BLaER1 (cell line): Measurements from ENCODE around the gene TSTD2.
A peak's percentile ranks its signal among the peaks of the same experiment; 100 is the strongest.
"Not testable (repeated sequence)": the region's sequence is repeated elsewhere in the genome, so short reads cannot be mapped to it uniquely, and the experiment has no call there.

Source experiments
- H3K27ac ChIP-seq: shearing (Covaris generic); formaldehyde crosslinking; 2 replicates; pipeline ENCODE4 v1.8.1; 2022
- H3K27me3 ChIP-seq: shearing (Covaris generic); formaldehyde crosslinking; 2 replicates; pipeline ENCODE4 v1.8.1; 2022
- H3K36me3 ChIP-seq: shearing (Covaris generic); formaldehyde crosslinking; 2 replicates; pipeline ENCODE4 v1.8.1; 2022
- H3K4me1 ChIP-seq: shearing (Covaris generic); formaldehyde crosslinking; 2 replicates; pipeline ENCODE4 v1.8.1; 2022
- H3K4me2 ChIP-seq: shearing (Covaris generic); formaldehyde crosslinking; 2 replicates; pipeline ENCODE4 v1.8.1; 2022
- H3K4me3 ChIP-seq: shearing (Covaris generic); formaldehyde crosslinking; 2 replicates; pipeline ENCODE4 v1.8.1; 2022
- H3K9ac ChIP-seq: shearing (Covaris generic); formaldehyde crosslinking; 2 replicates; pipeline ENCODE4 v1.8.1; 2022
- H3K9me3 ChIP-seq: shearing (Covaris generic); formaldehyde crosslinking; 2 replicates; pipeline ENCODE4 v1.8.1; 2022
- H4K20me1 ChIP-seq: shearing (Covaris generic); formaldehyde crosslinking; 2 replicates; pipeline ENCODE4 v1.8.1; 2022
- Cebpa-rat ChIP-seq: shearing (Covaris generic); IDR thresholded peaks from 2 replicates; pipeline ENCODE4 v1.8.1; 2022

TSTD2 gene

DNA sequence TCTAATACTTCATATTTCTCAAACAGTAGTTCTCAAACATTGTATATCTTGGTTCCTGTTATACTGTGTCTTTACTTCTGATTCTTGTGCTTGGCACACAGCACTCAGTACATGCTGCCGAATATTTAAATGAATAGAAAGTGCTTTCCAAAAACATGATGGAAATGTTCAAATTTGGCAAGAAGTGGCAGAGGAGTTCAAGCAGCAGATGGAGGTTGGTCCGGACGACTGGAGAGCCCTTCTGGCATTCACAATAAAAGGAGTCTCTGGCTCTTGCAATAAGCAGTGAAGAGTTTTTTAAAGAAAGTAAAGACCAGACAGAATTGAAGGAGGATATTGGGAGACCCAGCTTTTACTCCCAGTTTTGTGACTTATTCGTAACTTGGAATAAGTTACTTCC lies 36.3 kb downstream of the TSTD2 start:
- H3K9me3 ChIP-seq: no peaks in the 10 kb centered on the region
- H3K4me2 ChIP-seq: no peak overlapping the region

DNA sequence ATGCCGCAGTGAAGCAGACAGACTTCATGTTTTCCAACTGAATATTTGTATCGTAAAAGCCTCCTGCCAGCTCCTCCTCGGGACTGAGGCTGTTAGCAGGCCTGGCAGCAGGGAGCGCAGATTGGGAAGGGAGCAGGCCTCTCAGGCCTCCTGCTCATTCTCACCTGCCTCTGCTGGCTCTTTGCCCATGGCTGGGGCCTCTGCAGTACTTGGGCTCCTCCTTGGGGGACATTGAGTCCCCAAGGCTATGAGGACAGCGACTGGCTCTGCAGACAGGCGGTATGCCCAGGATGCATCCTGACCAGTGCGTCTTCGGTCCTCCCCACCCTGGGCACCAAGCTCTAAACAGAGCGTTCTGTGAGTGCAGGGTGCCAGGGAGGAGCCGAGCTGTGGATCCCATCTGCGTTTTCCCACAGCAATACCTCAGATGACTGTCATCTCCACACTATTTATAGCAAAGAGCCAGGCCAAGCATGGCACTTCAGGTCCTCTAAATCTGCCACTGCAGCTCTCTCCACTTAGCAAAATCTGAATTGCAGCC lies 38.7 kb downstream of the TSTD2 start:
- H4K20me1 ChIP-seq: no peaks in the 10 kb centered on the region
- H3K4me2 ChIP-seq: peak overlapping the region; percentile 71
- no peaks in the 10 kb centered on the region for H3K27me3 ChIP-seq
- peaks cover 18% of the 10 kb centered on the region for H3K4me1 ChIP-seq
- no peak overlapping the region for H3K27ac ChIP-seq
- no peak for TF ChIP-seq Cebpa-rat
- no peaks in the 10 kb centered on the region for H3K9me3 ChIP-seq
- no peak overlapping the region for H3K4me3 ChIP-seq
- H3K36me3 ChIP-seq: peaks cover 5% of the 10 kb centered on the region
- H3K9ac ChIP-seq: peak overlapping the region; percentile 49; the same call in 1 of the 2 replicates

More for the DNA sequence above, 36.3 kb downstream of the TSTD2 start:
- H3K9ac ChIP-seq: no peak overlapping the region
- H3K27me3 ChIP-seq: no peaks in the 10 kb centered on the region
- TF ChIP-seq Cebpa-rat: no peak
- H3K36me3 ChIP-seq: peaks cover 29% of the 10 kb centered on the region
- H3K27ac ChIP-seq: no peak overlapping the region
- no peak overlapping the region for H3K4me3 ChIP-seq
- H3K4me1 ChIP-seq: peaks cover 18% of the 10 kb centered on the region
- no peaks in the 10 kb centered on the region for H4K20me1 ChIP-seq

DNA sequence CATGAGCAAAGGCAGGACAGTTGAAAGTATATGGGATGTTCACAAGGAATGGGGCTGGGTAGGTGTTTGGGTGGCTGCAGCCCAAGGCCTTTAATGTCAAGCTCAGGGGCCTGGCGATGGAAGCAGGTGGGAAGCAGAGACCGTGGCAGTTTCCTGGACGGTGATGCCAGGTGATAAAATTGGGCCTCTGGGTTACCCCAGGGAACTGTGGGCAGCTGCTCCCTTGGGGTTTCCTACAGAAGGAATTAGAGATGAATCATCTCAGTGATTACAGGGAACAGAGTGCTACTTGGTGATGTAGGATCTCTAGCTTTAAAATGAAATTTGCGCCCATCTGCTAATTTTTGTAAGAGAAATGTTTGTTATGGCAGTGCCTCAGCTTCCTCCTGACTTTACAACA lies 39.2 kb downstream of the TSTD2 start:
- peak overlapping the region; percentile 71 for H3K4me2 ChIP-seq
- peak overlapping the region; percentile 49; the same call in 1 of the 2 replicates for H3K9ac ChIP-seq
- peaks cover 18% of the 10 kb centered on the region for H3K4me1 ChIP-seq
- H3K27ac ChIP-seq: no peak overlapping the region
- H4K20me1 ChIP-seq: no peaks in the 10 kb centered on the region
- no peak for TF ChIP-seq Cebpa-rat
- H3K4me3 ChIP-seq: no peak overlapping the region
- H3K9me3 ChIP-seq: no peaks in the 10 kb centered on the region
- no peaks in the 10 kb centered on the region for H3K27me3 ChIP-seq
- no peaks in the 10 kb centered on the region for H3K36me3 ChIP-seq

DNA sequence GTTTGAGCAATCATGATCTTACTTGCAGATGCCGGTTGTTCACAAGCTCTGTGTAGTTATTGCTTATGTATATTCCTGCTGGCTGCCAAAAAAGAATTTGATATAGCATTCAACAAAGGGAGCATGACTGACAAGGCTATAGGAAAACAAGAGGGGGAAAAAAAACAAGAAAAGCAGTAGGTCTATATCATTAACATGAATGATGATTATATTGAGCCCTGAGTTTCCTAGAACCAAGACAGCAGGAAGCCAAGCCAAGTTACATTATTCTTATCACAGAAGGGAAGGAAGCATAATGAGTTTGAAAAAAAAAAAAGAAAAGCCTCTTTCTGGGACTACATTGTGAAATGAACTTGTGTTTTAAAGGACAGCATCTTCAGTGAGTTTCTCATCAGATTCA lies 41.0 kb downstream of the TSTD2 start:
- H4K20me1 ChIP-seq: no peaks in the 10 kb centered on the region
- H3K9me3 ChIP-seq: no peaks in the 10 kb centered on the region
- no peak overlapping the region for H3K4me2 ChIP-seq
- no peak for TF ChIP-seq Cebpa-rat
- H3K27me3 ChIP-seq: no peaks in the 10 kb centered on the region
- H3K4me3 ChIP-seq: no peak overlapping the region
- no peak overlapping the region for H3K9ac ChIP-seq
- H3K36me3 ChIP-seq: no peaks in the 10 kb centered on the region
- H3K4me1 ChIP-seq: peaks cover 14% of the 10 kb centered on the region
- no peak overlapping the region for H3K27ac ChIP-seq

DNA sequence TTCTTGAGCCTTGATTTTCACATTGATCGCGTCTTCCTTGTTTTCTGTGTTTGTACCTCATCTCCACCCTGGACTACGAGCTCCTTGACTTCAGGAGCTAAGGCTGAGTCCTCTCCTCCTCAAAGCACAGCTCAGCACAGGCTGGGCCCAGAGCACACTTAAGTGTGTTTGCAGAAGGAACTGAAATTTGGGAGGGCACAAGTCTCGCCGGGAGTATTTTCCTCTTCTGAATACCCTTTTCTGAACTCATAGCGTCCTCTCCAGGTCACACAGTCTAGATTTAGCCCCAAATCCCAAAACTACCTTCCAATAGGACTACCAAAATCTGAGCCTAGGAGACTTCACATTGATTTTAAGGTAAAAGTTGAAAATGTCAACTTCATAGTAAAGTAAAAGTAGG lies 41.6 kb downstream of the TSTD2 start:
- H3K27ac ChIP-seq: no peak overlapping the region
- H3K4me3 ChIP-seq: no peak overlapping the region
- no peaks in the 10 kb centered on the region for H3K36me3 ChIP-seq
- no peaks in the 10 kb centered on the region for H3K27me3 ChIP-seq
- no peaks in the 10 kb centered on the region for H3K9me3 ChIP-seq
- H3K9ac ChIP-seq: no peak overlapping the region
- H3K4me1 ChIP-seq: peaks cover 14% of the 10 kb centered on the region
- no peak for TF ChIP-seq Cebpa-rat
- H3K4me2 ChIP-seq: no peak overlapping the region
- no peaks in the 10 kb centered on the region for H4K20me1 ChIP-seq

DNA sequence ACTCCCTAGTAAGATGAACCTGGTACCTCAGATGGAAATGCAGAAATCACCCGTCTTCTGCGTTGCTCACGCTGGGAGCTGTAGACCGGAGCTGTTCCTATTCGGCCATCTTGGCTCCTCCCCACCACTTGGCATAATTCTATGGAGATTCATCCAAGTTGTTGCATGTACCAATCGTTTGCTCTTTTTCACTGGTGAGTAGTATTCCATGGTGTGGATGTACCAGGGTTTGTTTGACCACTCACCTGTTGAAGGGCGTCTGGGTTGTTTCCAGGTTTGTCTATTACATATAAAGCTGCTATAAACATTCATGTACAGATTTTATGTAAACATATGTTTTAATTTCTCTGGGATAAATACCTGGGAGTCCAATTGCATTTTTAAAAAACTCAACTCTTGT lies 46.3 kb downstream of the TSTD2 start:
- not testable (repeated sequence) for H3K4me3 ChIP-seq, H3K9me3 ChIP-seq, H3K27me3 ChIP-seq, H3K27ac ChIP-seq, H3K4me1 ChIP-seq, H3K9ac ChIP-seq, H3K36me3 ChIP-seq, H4K20me1 ChIP-seq, H3K4me2 ChIP-seq

DNA sequence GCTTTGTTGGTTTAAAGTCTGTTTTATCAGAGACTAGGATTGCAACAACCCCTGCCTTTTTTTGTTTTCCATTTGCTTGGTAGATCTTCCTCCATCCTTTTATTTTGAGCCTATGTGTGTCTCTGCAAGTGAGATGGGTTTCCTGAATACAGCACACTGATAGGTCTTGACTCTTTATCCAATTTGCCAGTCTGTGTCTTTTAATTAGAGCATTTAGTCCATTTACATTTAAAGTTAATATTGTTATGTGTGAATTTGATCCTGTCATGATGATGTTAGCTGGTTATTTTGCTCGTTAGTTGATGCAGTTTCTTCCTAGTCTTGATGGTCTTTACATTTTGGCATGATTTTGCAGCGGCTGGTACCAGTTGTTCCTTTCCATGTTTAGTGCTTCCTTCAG lies 48.4 kb downstream of the TSTD2 start:
- H3K4me1 ChIP-seq, H3K36me3 ChIP-seq, H3K9ac ChIP-seq, H3K27me3 ChIP-seq, H3K9me3 ChIP-seq, H3K4me3 ChIP-seq, H3K27ac ChIP-seq, H4K20me1 ChIP-seq, H3K4me2 ChIP-seq: not testable (repeated sequence)

DNA sequence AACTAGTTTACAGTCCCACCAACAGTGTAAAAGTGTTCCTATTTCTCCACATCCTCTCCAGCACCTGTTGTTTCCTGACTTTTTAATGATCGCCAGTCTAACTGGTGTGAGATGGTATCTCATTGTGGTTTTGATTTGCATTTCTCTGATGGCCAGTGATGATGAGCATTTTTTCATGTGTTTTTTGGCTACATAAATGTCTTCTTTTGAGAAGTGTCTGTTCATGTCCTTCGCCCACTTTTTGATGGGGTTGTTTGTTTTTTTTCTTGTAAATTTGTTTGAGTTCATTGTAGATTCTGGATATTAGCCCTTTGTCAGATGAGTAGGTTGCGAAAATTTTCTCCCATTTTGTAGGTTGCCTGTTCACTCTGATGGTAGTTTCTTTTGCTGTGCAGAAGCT lies 51.6 kb downstream of the TSTD2 start:
- not testable (repeated sequence) for H3K27me3 ChIP-seq, H3K4me1 ChIP-seq, H4K20me1 ChIP-seq, H3K4me3 ChIP-seq, H3K36me3 ChIP-seq, H3K9me3 ChIP-seq, H3K4me2 ChIP-seq, H3K9ac ChIP-seq, H3K27ac ChIP-seq

DNA sequence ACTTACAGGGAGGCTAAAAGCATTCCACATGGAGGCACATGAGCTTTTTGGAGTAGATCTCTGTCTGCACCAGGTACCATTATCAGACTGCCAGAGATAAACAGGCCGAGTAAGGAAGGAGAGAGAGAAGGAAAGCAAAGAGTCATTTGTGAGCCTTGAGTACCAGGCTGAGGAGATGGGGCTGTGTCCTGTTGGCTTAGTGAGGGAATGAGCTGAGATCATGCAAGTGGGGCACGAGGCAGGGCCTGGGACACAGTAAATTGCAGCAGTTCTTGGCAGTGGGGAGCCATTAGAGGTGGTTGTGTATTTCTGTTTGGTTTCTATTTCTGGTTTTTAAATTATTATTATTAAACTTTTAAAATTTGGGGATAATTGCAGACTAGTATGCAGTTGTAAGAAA lies 53.3 kb downstream of the TSTD2 start:
- Histone ChIP-seq H3K4me2 (no peak overlapping the region), H3K27me3 (no peaks in the 10 kb centered on the region), H3K36me3 (no peaks in the 10 kb centered on the region), H3K4me3 (no peak overlapping the region), H3K27ac (no peak overlapping the region), H3K9ac (no peak overlapping the region), H3K9me3 (no peaks in the 10 kb centered on the region), H3K4me1 (no peaks in the 10 kb centered on the region), H4K20me1 (no peaks in the 10 kb centered on the region)
- no peak for TF ChIP-seq Cebpa-rat

DNA sequence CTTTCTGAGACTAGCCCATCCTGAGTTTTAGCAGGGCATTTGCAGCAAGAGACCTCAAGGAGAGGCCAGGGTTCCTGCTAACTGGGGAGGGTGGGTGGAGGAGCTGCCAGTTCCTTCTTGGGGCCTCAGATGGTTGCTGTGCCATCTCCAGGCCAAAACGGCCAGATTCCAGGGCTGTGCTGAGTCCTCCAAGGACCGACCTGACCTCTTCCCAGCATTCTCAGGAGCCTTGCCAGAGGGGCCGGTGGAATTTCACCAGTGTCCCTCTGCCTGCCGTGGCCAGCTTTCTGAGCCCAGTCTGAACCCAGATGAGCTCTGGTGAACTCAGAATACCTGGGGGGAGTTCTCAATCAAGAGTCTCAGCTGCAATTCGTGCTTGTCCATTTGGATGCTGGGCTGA lies 54.3 kb downstream of the TSTD2 start:
- H3K9ac ChIP-seq: no peak overlapping the region
- no peaks in the 10 kb centered on the region for H3K36me3 ChIP-seq
- no peak overlapping the region for H3K4me2 ChIP-seq
- H3K4me3 ChIP-seq: no peak overlapping the region
- no peaks in the 10 kb centered on the region for H4K20me1 ChIP-seq
- TF ChIP-seq Cebpa-rat: no peak
- no peaks in the 10 kb centered on the region for H3K4me1 ChIP-seq
- peaks cover 5% of the 10 kb centered on the region; the same call in 1 of the 2 replicates for H3K9me3 ChIP-seq
- no peaks in the 10 kb centered on the region for H3K27me3 ChIP-seq
- H3K27ac ChIP-seq: no peak overlapping the region

DNA sequence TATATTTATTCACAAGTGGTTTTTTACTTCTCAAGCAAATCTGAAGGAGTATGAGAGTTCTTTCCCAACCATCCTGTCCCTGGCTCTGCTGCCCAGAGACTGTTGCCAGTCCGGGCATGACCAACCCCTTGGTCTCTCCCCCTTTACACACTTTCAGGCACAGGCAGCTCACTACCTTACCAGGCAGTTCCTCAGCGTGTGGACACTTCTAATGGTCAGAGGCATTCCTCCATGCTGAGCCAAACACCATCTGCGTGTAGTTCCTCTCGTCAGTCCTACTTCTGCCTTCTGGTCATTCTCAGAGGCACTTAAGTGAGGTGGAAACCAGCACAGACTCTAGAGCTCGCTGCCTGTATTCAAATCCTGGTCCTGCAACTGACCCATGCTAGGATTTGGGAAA lies 56.1 kb downstream of the TSTD2 start:
- peaks cover 5% of the 10 kb centered on the region; the same call in 1 of the 2 replicates for H3K9me3 ChIP-seq

More for the DNA sequence above, 56.1 kb downstream of the TSTD2 start:
- H4K20me1 ChIP-seq: no peaks in the 10 kb centered on the region
- H3K4me2 ChIP-seq: no peak overlapping the region
- no peak overlapping the region for H3K27ac ChIP-seq
- no peak overlapping the region for H3K9ac ChIP-seq
- TF ChIP-seq Cebpa-rat: no peak
- H3K36me3 ChIP-seq: no peaks in the 10 kb centered on the region
- H3K4me1 ChIP-seq: no peaks in the 10 kb centered on the region
- H3K27me3 ChIP-seq: no peaks in the 10 kb centered on the region
- no peak overlapping the region for H3K4me3 ChIP-seq
